ENCODE data around the gene CDH5. TPM values are rescaled to one million over a fixed set of nuclear protein-coding genes. Genes with fewer than 3 reads are reported as not detected.
A peak's percentile ranks its signal among the peaks of the same experiment; 100 is the strongest.

CDH5 gene
- total and polyA plus RNA-seq, 2 of the 13 experiments (the other 11 are each of a cell fraction or from before 2014, with no cell fraction given), result 0.71 to 1.1 TPM

DNA sequence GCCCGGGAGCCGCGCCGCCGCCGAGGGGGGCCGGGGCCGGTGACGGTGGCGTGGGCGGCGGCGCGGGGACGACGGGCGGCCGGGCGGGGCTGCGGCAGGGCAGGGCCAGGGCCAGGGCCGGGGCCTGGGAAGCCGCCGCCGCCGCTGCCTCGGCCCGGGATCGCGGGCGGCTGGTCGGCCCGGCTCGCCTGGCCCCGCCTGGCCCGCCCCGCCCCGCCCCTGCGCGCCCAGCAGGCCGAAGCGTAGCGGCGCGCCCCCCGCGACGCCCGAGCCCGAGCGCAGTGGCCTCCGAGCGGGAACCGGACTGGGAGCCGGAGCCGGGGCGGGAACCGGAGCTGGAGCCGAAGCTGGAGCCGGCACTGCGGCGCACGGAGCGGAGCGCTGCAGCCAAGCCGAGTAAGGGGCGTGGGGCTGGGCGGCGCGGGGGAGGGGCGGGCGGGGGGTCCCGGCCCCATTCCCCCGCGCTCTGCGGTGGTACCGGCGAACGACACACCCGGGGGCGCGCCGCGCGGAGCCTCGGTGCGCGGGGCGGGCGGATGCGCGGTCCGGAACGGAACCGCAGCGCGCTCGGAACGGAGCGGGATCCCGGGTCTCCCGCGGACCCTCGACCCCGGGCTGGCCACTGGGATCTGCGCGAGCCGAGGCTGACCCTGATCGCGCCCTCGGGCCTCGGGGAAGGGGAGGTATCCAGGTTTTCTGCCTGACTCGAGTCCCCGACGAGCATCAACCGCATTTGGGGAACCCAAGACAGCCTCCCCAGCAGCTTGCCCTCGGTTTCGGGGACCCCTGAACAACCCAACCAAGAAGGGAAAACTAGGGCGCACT lies 60.8 kb downstream of the CDH5 start, which contains the start of gene BEAN1 (continued):
- 0 out of 2 replicates have a peak, but pooled peaks have one; percentile 5 for TF ChIP-seq SAP130 (CRISPR knock-in tag; IDR thresholded peaks at IDR 0.05; ENCODE audit: low read depth)
- TF ChIP-seq ZNF101 (CRISPR knock-in tag; IDR thresholded peaks at IDR 0.05; ENCODE audit: borderline replicate concordance, low read depth), result no peak
- TF ChIP-seq ZSCAN9 (CRISPR knock-in tag; IDR thresholded peaks at IDR 0.05; ENCODE audit: borderline replicate concordance), result no peak
- TF ChIP-seq ZBTB4 (CRISPR knock-in tag; IDR thresholded peaks at IDR 0.05; ENCODE audit: borderline replicate concordance), result no peak
- TF ChIP-seq, protein P1, sequence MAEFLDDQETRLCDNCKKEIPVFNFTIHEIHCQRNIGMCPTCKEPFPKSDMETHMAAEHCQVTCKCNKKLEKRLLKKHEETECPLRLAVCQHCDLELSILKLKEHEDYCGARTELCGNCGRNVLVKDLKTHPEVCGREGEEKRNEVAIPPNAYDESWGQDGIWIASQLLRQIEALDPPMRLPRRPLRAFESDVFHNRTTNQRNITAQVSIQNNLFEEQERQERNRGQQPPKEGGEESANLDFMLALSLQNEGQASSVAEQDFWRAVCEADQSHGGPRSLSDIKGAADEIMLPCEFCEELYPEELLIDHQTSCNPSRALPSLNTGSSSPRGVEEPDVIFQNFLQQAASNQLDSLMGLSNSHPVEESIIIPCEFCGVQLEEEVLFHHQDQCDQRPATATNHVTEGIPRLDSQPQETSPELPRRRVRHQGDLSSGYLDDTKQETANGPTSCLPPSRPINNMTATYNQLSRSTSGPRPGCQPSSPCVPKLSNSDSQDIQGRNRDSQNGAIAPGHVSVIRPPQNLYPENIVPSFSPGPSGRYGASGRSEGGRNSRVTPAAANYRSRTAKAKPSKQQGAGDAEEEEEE (CRISPR knock-in tag; IDR thresholded peaks at IDR 0.05; ENCODE audit: borderline replicate concordance), result no peak
- no peak for TF ChIP-seq SMYD3 (CRISPR knock-in tag; IDR thresholded peaks at IDR 0.05)
- no peak; the same call in 1 of the 2 replicates for TF ChIP-seq GABPB1 (CRISPR knock-in tag; IDR thresholded peaks at IDR 0.05)
- TF ChIP-seq NPAS2 (CRISPR knock-in tag; IDR thresholded peaks at IDR 0.05; ENCODE audit: borderline replicate concordance), result no peak
- TF ChIP-seq, protein P2, sequence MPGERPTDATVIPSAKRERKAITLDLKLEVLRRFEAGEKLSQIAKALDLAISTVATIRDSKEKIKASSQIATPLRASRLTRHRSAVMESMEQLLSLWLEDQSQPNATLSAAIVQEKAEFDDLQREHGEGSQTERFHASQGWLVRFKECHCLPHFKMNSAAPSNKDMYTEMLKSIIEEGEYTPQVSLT (CRISPR knock-in tag; IDR thresholded peaks at IDR 0.05; ENCODE audit: borderline replicate concordance, low read depth), result no peak
- TF ChIP-seq, protein P3, sequence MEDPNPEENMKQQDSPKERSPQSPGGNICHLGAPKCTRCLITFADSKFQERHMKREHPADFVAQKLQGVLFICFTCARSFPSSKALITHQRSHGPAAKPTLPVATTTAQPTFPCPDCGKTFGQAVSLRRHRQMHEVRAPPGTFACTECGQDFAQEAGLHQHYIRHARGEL (CRISPR knock-in tag; IDR thresholded peaks at IDR 0.05), result no peak
- peak; percentile 10; the same call in 1 of the 2 replicates for TF ChIP-seq ZGPAT (CRISPR knock-in tag; IDR thresholded peaks at IDR 0.05)
- 0 out of 2 replicates have a peak, but pooled peaks have one; percentile 47 for TF ChIP-seq MTERF4 (CRISPR knock-in tag; IDR thresholded peaks at IDR 0.05)
- no peak for TF ChIP-seq SRY (CRISPR knock-in tag; IDR thresholded peaks at IDR 0.05)
- TF ChIP-seq ZNF709 (CRISPR knock-in tag; IDR thresholded peaks at IDR 0.05), result no peak
- TF ChIP-seq HNRNPUL1 (IDR thresholded peaks at IDR 0.05; ENCODE audit: low read depth, low read length), result no peak

All from HepG2 (cell line).